CD4-positive, alpha-beta memory T cell (primary cell): ENCODE results near the gene TRAF6. TPM values are rescaled to one million over a fixed set of nuclear protein-coding genes. Genes with fewer than 3 reads are reported as not detected.

Source experiments
- CTCF ChIA-PET: fragments of 350-600 bp; sonication (Branson Sonifier 250); formaldehyde crosslinking; loops from one replicate; lab custom pipeline; 2021; ENCODE audit warnings: inconsistent platforms; ENCODE audit not compliant: partially characterized antibody; lab: Charles Lee
- POLR2A ChIA-PET: fragments of 350-600 bp; sonication (Branson Sonifier 250); formaldehyde crosslinking; loops from one replicate; lab custom pipeline; 2021; ENCODE audit not compliant: partially characterized antibody; lab: Charles Lee
- DNase-seq, 5 donors: peaks; one replicate each; pipeline versions ENCODE4 v3.0.0 to v3.0.0-alpha.2; 2020 to 2022; ENCODE audit warnings: mixed read lengths in 1 of 5
- H3K27ac ChIP-seq: one replicate; pipeline ENCODE4 v1.7.0; 2013; ENCODE audit warnings: low read depth, low read length
- H3K27me3 ChIP-seq: 2 replicates; pipeline ENCODE4 v1.7.0; 2013; ENCODE audit warnings: mild to moderate bottlenecking, low read length, moderate library complexity; ENCODE audit not compliant: insufficient read depth
- H3K36me3 ChIP-seq: 2 replicates; pipeline ENCODE4 v1.7.0; 2013; ENCODE audit warnings: mild to moderate bottlenecking, low read length, moderate library complexity; ENCODE audit not compliant: insufficient read depth
- H3K4me1 ChIP-seq: 2 replicates; pipeline ENCODE4 v1.7.0; 2013; ENCODE audit warnings: mild to moderate bottlenecking, low read length, moderate library complexity; ENCODE audit not compliant: insufficient read depth
- H3K4me3 ChIP-seq, 2 donors: one replicate each; pipeline ENCODE4 v1.7.0; 2013; ENCODE audit warnings: low read length in 2 of 2, mild to moderate bottlenecking in 1 of 2
- H3K9me3 ChIP-seq, 2 donors: one replicate each; pipeline ENCODE4 v1.7.0; 2013; ENCODE audit warnings: low read length in 2 of 2, control low read depth in 1 of 2; ENCODE audit not compliant: control insufficient read depth in 1 of 2
- H3K27ac Mint-ChIP-seq, 7 donors: one replicate each; pipeline ENCODE4 v1.8.0; 2020 to 2021; ENCODE audit warnings: mixed read lengths in 7 of 7, mild to moderate bottlenecking in 6 of 7, inconsistent platforms in 3 of 7, moderate library complexity in 3 of 7
- H3K27me3 Mint-ChIP-seq, 2 donors: one replicate each; pipeline ENCODE4 v1.8.0; 2020 to 2021; ENCODE audit warnings: mixed read lengths in 2 of 2
- H3K36me3 Mint-ChIP-seq, 2 donors: one replicate each; pipeline ENCODE4 v1.8.0; 2020 to 2021; ENCODE audit warnings: mixed read lengths in 2 of 2, inconsistent platforms in 1 of 2, mild to moderate bottlenecking in 1 of 2
- H3K4me1 Mint-ChIP-seq, 4 donors: one replicate each; pipeline ENCODE4 v1.8.0; 2020 to 2021; ENCODE audit warnings: mixed read lengths in 4 of 4, mild to moderate bottlenecking in 1 of 4
- H3K4me3 Mint-ChIP-seq, 8 donors: one replicate each; pipeline ENCODE4 v1.8.0; 2020 to 2021; ENCODE audit warnings: mixed read lengths in 8 of 8, mild to moderate bottlenecking in 7 of 8, moderate library complexity in 6 of 8, inconsistent platforms in 3 of 8
- H3K9me3 Mint-ChIP-seq, 8 donors: one replicate each; pipeline ENCODE4 v1.8.0; 2020 to 2021; ENCODE audit warnings: mixed read lengths in 8 of 8, mild to moderate bottlenecking in 5 of 8, inconsistent platforms in 3 of 8, moderate library complexity in 1 of 8
- intact Hi-C: fragments of 100-400 bp; cut with micrococcal nuclease; formaldehyde crosslinking; loops from one replicate; pipeline ENCODE4 v1.15.1; 2023
- polyA plus RNA-seq, 2 donors: library from polyadenylated mRNA; unstranded; fragments of 300-500 nt; fragmentation: Illumina TruSeq; gene quantifications; one replicate each; pipeline ENCODE4 v1.2.3, GENCODE V29; 2021
- total RNA-seq, 2 experiments: library from RNA; stranded (reverse); gene quantifications; one replicate each; pipeline ENCODE4 v1.2.3, GENCODE V29; 2021

TRAF6 gene
- total and polyA plus RNA-seq, 4 experiments from 2014 or later, result 10.3 to 23.7 (median 17.1) TPM

GRCh38 chr11:36455658-36456111, 54.4 kb downstream of the TRAF6 start:
- ChIA-PET CTCF (interaction anchor here (1.0 to 1.3 kb wide), 3 partner anchors 37 to 102 kb away, joined by 3 to 4 read pairs (median 4); no protein-coding TSS in a partner anchor), POLR2A (no interaction called here)
- Mint-ChIP-seq H3K9me3 (no peaks in the 10 kb centered on the region), H3K27me3 (no peaks in the 10 kb centered on the region), H3K4me1 (peaks cover 30 to 62% (median 38%) of the 10 kb centered on the region in 4 donors), H3K27ac (no peak overlapping the region), H3K36me3 (peaks cover 15 to 33% of the 10 kb centered on the region in 2 donors), H3K4me3 (no peak overlapping the region)
- H3K36me3 ChIP-seq, result no peaks in the 10 kb centered on the region
- H3K4me1 ChIP-seq, result peaks cover 38% of the 10 kb centered on the region
- intact Hi-C loops, result no loop called here
- no peaks in the 10 kb centered on the region for H3K27me3 ChIP-seq
- no peak for DNase-seq
- no peak overlapping the region for H3K4me3 ChIP-seq
- H3K27ac ChIP-seq, result no peak overlapping the region
- H3K9me3 ChIP-seq, result no peaks in the 10 kb centered on the region

GRCh38 chr11:36454941-36455631, 55.0 kb downstream of the TRAF6 start:
- intact Hi-C loops, result no loop called here
- no peaks in the 10 kb centered on the region for H3K36me3 ChIP-seq
- Mint-ChIP-seq H3K9me3 (no peaks in the 10 kb centered on the region), H3K4me1 (peaks cover 31 to 62% (median 39%) of the 10 kb centered on the region in 4 donors), H3K27me3 (no peaks in the 10 kb centered on the region), H3K4me3 (no peak overlapping the region), H3K36me3 (peaks cover 16 to 30% of the 10 kb centered on the region in 2 donors), H3K27ac (no peak overlapping the region)
- ChIA-PET CTCF (interaction anchor here (1.0 to 3.0 kb wide), 4 partner anchors 38 to 102 kb away, joined by 3 to 13 read pairs (median 4); no protein-coding TSS in a partner anchor), POLR2A (no interaction called here)
- no peaks in the 10 kb centered on the region for H3K27me3 ChIP-seq
- no peaks in the 10 kb centered on the region for H3K9me3 ChIP-seq
- H3K4me3 ChIP-seq, result no peak overlapping the region
- peaks cover 41% of the 10 kb centered on the region for H3K4me1 ChIP-seq
- H3K27ac ChIP-seq, result no peak overlapping the region
- no peak for DNase-seq

- H3K4me3 ChIP-seq, result no peak overlapping the region
- Mint-ChIP-seq H3K4me3 (no peak overlapping the region), H3K27ac (no peak overlapping the region), H3K36me3 (peaks cover 21 to 35% of the 10 kb centered on the region in 2 donors), H3K27me3 (no peaks in the 10 kb centered on the region), H3K9me3 (no peaks in the 10 kb centered on the region), H3K4me1 (peaks cover 36 to 67% (median 43%) of the 10 kb centered on the region in 4 donors)
- no peaks in the 10 kb centered on the region for H3K9me3 ChIP-seq
- ChIA-PET POLR2A (interaction anchor here (3.2 to 3.6 kb wide), 2 partner anchors 77 to 101 kb away, joined by 22 to 51 read pairs; no protein-coding TSS in a partner anchor), CTCF (interaction anchor here (3.0 to 6.2 kb wide), 3 partner anchors 24 to 78 kb away, joined by 13 to 50 read pairs (median 21); no protein-coding TSS in a partner anchor)
- intact Hi-C loops, result no loop called here
- H3K36me3 ChIP-seq, result no peaks in the 10 kb centered on the region
- no peak for DNase-seq
- no peaks in the 10 kb centered on the region for H3K27me3 ChIP-seq
- no peak overlapping the region for H3K27ac ChIP-seq
- H3K4me1 ChIP-seq, result peaks cover 46% of the 10 kb centered on the region
These were observed 55.5 kb downstream of the TRAF6 start for GRCh38 chr11:36454551-36454940.

GRCh38 chr11:36453678-36454077, 56.4 kb downstream of the TRAF6 start:
- H3K27me3 ChIP-seq, result no peaks in the 10 kb centered on the region
- POLR2A ChIA-PET, result interaction anchor here (1.2 to 3.6 kb wide), 8 partner anchors 21 to 100 kb away, joined by 3 to 51 read pairs (median 4); no protein-coding TSS in a partner anchor
- H3K4me3 Mint-ChIP-seq, result no peak overlapping the region
- H3K36me3 ChIP-seq, result no peaks in the 10 kb centered on the region
- H3K27ac Mint-ChIP-seq, result peak overlapping the region in 6 of 7 donors; percentile 5 to 90 (median 52)
- CTCF ChIA-PET, result interaction anchor here (0.9 to 6.2 kb wide), 10 partner anchors 8 to 105 kb away, joined by 3 to 50 read pairs (median 8); no protein-coding TSS in a partner anchor
- H3K27me3 Mint-ChIP-seq, result no peaks in the 10 kb centered on the region
- H3K4me3 ChIP-seq, result no peak overlapping the region
- H3K4me1 Mint-ChIP-seq, result peaks cover 41 to 74% (median 49%) of the 10 kb centered on the region in 4 donors
- intact Hi-C loops, result loop anchor here (2.0 kb wide), 1 partner anchor 101 kb away; no protein-coding TSS in a partner anchor
- H3K36me3 Mint-ChIP-seq, result peaks cover 21 to 41% of the 10 kb centered on the region in 2 donors
- peaks cover 54% of the 10 kb centered on the region for H3K4me1 ChIP-seq
- no peak for DNase-seq
- no peaks in the 10 kb centered on the region for H3K9me3 ChIP-seq
- no peak overlapping the region for H3K27ac ChIP-seq
- no peaks in the 10 kb centered on the region for H3K9me3 Mint-ChIP-seq

GRCh38 chr11:36452961-36453360, 57.1 kb downstream of the TRAF6 start:
- H3K4me1 ChIP-seq, result peaks cover 54% of the 10 kb centered on the region
- DNase-seq, result peak in 2 of 5 donors; percentile 12 to 29
- Mint-ChIP-seq H3K4me1 (peaks cover 45 to 69% (median 53%) of the 10 kb centered on the region in 4 donors), H3K36me3 (peaks cover 26 to 48% of the 10 kb centered on the region in 2 donors), H3K27ac (peak overlapping the region; percentile 28 to 89 (median 68)), H3K9me3 (no peaks in the 10 kb centered on the region), H3K4me3 (peak overlapping the region; percentile 9 to 73 (median 62)), H3K27me3 (no peaks in the 10 kb centered on the region)
- ChIA-PET CTCF (interaction anchor here (1.0 to 6.2 kb wide), 13 partner anchors 9 to 104 kb away, joined by 3 to 50 read pairs (median 7); no protein-coding TSS in a partner anchor), POLR2A (interaction anchor here (0.7 to 3.6 kb wide), 17 partner anchors 12 to 100 kb away, joined by 3 to 51 read pairs (median 3); no protein-coding TSS in a partner anchor)
- H3K27ac ChIP-seq, result no peak overlapping the region
- H3K27me3 ChIP-seq, result no peaks in the 10 kb centered on the region
- no peaks in the 10 kb centered on the region for H3K9me3 ChIP-seq
- no peak overlapping the region for H3K4me3 ChIP-seq
- intact Hi-C loops, result loop anchor here (1.0 to 2.0 kb wide), 2 partner anchors 76 to 100 kb away; no protein-coding TSS in a partner anchor
- H3K36me3 ChIP-seq, result no peaks in the 10 kb centered on the region

- CTCF ChIA-PET, result interaction anchor here (1.0 to 6.2 kb wide), 12 partner anchors 10 to 104 kb away, joined by 3 to 50 read pairs (median 8); no protein-coding TSS in a partner anchor
- no peak overlapping the region for H3K27ac ChIP-seq
- peak in 2 of 5 donors; percentile 18 to 20 for DNase-seq
- POLR2A ChIA-PET, result interaction anchor here (0.7 to 3.6 kb wide), 20 partner anchors 12 to 99 kb away, joined by 3 to 51 read pairs (median 3); no protein-coding TSS in a partner anchor
- H3K4me3 ChIP-seq, result no peak overlapping the region
- intact Hi-C loops, result loop anchor here (1.0 to 2.0 kb wide), 2 partner anchors 75 to 100 kb away; no protein-coding TSS in a partner anchor
- peaks cover 2% of the 10 kb centered on the region for H3K36me3 ChIP-seq
- Mint-ChIP-seq H3K36me3 (peaks cover 28 to 51% of the 10 kb centered on the region in 2 donors), H3K4me3 (peak overlapping the region in 7 of 8 donors; percentile 9 to 73 (median 63)), H3K9me3 (no peaks in the 10 kb centered on the region), H3K27me3 (no peaks in the 10 kb centered on the region), H3K27ac (peak overlapping the region; percentile 28 to 89 (median 68)), H3K4me1 (peaks cover 45 to 65% (median 54%) of the 10 kb centered on the region in 4 donors)
- no peaks in the 10 kb centered on the region for H3K27me3 ChIP-seq
- H3K9me3 ChIP-seq, result no peaks in the 10 kb centered on the region
- H3K4me1 ChIP-seq, result peaks cover 54% of the 10 kb centered on the region
These were observed 57.7 kb downstream of the TRAF6 start for GRCh38 chr11:36452236-36452940.
